NT2/D1 (cell line): Measurements from ENCODE around the gene RALGDS.

ENCODE experiments used
- SUZ12 ChIP-seq: IDR thresholded peaks from 2 replicates; pipeline ENCODE4 v1.6.1; 2011; ENCODE audit not compliant: insufficient read length, insufficient read depth; ENCODE audit errors: extremely low read depth
- YY1 ChIP-seq: IDR thresholded peaks from 2 replicates; pipeline ENCODE4 v1.6.1; 2011; ENCODE audit not compliant: insufficient read length, insufficient read depth
- ZNF274 ChIP-seq: IDR thresholded peaks from 2 replicates; pipeline ENCODE4 v1.6.1; 2011; ENCODE audit warnings: mild to moderate bottlenecking, low read depth, low read length

- no peak for TF ChIP-seq ZNF274
- TF ChIP-seq YY1 = no peak
- TF ChIP-seq SUZ12 = no peak
These were observed 6.0 kb downstream of the RALGDS start for GRCh38 chr9:133114886-133115603.
